NCI-H2029 treated with DMSO at 0.1 percent for 48 hours (cell line): Measurements from ENCODE around the gene FOXK1.
"Not testable (repeated sequence)": the region's sequence is repeated elsewhere in the genome, so short reads cannot be mapped to it uniquely, and the experiment has no call there.

Source experiments
- DNase-seq: peaks from one replicate; lab custom pipeline; 2025; lab: John Stamatoyannopoulos, UW

The FOXK1 gene

GRCh38 chr7:4681886-4682620, at the start of gene FOXK1:
TSS of gene FOXK1 (plus strand) at chr7:4682295. CDS start at chr7:4682309, 14 bp downstream.
- DNase-seq = peak; percentile 23

GRCh38 chr7:4633012-4633411, 49.1 kb upstream of the FOXK1 start:
- DNase-seq = no peak

GRCh38 chr7:4634166-4634565, 47.9 kb upstream of the FOXK1 start:
- no peak for DNase-seq

- no peak for DNase-seq
These were observed 43.1 kb upstream of the FOXK1 start for GRCh38 chr7:4638781-4639575.

- DNase-seq = peak; percentile 28
These were observed 40.9 kb upstream of the FOXK1 start for GRCh38 chr7:4641091-4641666.

- peak; percentile 53 for DNase-seq
These were observed 40.2 kb upstream of the FOXK1 start for GRCh38 chr7:4641667-4642467.

- no peak for DNase-seq
These were observed 39.5 kb upstream of the FOXK1 start for GRCh38 chr7:4642468-4643203.

- DNase-seq = not testable (repeated sequence)
These were observed 39.0 kb upstream of the FOXK1 start for GRCh38 chr7:4643204-4643471.

GRCh38 chr7:4645246-4645645, 36.8 kb upstream of the FOXK1 start:
- DNase-seq = no peak

GRCh38 chr7:4648111-4648510, 34.0 kb upstream of the FOXK1 start:
- no peak for DNase-seq

GRCh38 chr7:4650433-4651047, 31.6 kb upstream of the FOXK1 start:
- DNase-seq = no peak

- DNase-seq = no peak
These were observed 28.3 kb upstream of the FOXK1 start for GRCh38 chr7:4653771-4654170.

GRCh38 chr7:4655311-4655710, 26.8 kb upstream of the FOXK1 start:
- DNase-seq = no peak

GRCh38 chr7:4655896-4656295, 26.2 kb upstream of the FOXK1 start:
- no peak for DNase-seq

GRCh38 chr7:4657640-4658417, 24.3 kb upstream of the FOXK1 start:
- no peak for DNase-seq

- no peak for DNase-seq
These were observed 22.4 kb upstream of the FOXK1 start for GRCh38 chr7:4659551-4660286.

GRCh38 chr7:4661871-4662270, 20.2 kb upstream of the FOXK1 start:
- peak; percentile 7 for DNase-seq

GRCh38 chr7:4663239-4664018, 18.7 kb upstream of the FOXK1 start:
- DNase-seq = no peak

- DNase-seq = no peak
These were observed 16.4 kb upstream of the FOXK1 start for GRCh38 chr7:4665661-4666060.
